Stimulated activated CD8-positive, alpha-beta memory T cell treated with anti-CD3 and anti-CD28 coated beads, Interleukin-15, amount 100 ng/mL, for 1 hour (primary cell): ENCODE measurements around the gene APP.

ENCODE experiments used
- DNase-seq: peaks from one replicate; pipeline ENCODE4 v3.0.0-alpha.2; 2020; ENCODE audit warnings: low read depth

The APP gene

DNA sequence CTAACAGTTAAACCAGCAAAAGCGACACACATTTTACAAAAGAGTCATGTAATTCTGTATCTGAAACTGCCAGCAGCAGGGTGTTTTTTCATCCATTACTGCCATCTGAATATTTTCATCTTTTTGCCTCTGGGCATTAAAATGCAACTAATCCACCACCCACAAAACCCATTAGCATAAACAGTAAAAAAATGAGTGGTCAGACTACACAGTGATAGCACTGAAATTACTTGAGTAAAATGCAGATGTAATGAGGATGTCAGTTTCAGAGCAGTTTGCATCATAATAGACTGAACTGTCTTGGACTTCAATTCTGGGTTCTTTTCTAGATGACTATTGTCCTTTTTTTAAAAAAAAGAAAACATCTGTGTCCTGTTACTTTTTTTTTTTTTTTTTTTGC, 303.5 kb downstream of the APP start:
- DNase-seq: no peak

GRCh38 chr21:25863747-25864146, 306.8 kb downstream of the APP start:
- no peak for DNase-seq

DNA sequence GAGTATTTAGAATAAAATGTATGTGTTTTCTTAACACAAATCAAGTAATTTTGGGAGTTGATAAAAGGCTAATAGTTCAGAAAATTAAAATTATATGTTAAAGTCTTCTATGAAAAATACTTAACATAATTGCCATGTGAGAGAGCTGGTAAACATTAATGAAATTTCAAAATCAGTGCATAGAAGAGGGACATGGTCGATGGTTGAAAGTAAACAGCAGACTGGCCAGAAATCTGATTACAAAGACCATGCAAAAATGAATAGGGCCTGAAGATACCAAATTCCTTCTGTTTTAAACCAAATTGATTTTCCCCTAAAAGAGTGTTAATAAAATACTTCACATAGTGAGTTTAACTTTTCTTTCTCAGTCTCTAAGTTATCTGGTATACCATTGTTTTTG, 307.5 kb downstream of the APP start:
- DNase-seq: no peak

- no peak for DNase-seq
These were observed 308.0 kb downstream of the APP start for GRCh38 chr21:25862596-25862995.

DNA sequence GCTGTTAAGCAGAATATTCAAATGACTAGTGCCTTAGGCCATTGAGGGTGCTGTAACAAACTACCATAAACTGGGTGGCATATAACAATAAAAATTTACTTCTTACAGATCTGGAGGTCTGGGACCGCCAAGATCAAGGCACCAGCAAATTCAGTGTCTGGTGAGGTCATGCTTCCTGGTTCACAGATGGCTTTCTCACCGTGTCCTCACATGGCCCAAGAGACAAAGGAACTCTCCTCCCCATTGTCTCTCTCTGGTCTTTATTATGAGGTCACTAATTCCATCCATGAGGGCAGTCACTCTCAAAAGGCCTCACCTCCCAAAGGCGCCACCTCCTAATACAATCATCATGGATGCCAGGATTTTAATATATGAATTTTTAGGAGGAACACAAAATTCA, 308.5 kb downstream of the APP start:
- DNase-seq: no peak

DNA sequence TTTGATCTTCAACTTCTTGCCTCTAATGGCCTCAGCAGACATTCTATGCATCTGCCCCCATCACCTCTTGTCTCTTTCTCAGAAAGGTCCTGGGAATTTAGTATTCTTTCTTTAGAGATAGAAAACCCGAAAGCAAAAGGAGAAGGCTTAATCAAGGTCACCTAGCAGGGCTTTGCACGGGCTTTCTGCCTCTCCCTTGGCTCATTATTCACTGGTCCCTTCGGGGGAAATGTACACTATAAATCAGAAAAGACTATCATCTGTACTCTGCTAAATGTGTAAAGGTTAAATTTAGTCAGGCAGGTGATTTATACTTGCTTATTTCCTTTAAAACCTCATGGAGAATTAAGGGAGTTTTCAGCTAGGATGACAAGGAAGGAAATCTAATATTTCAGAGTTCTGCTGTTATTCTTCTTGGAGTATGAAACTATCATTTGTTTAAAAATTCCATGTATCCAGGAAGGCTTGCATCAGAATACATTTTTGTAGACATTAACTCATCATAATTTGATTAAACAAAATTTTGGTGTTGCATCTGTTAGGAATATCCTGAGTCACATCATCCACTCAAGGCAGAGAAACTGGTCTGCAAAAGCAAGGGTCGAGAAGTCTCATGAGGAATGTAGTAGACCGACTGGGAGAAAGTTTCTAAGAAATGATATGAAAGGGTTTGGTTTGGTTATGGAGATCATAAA, 311.2 kb downstream of the APP start:
- DNase-seq: no peak

GRCh38 chr21:25858325-25858724, 312.2 kb downstream of the APP start:
- no peak for DNase-seq

- DNase-seq: no peak
These were observed 313.1 kb downstream of the APP start for GRCh38 chr21:25857308-25858074.

DNA sequence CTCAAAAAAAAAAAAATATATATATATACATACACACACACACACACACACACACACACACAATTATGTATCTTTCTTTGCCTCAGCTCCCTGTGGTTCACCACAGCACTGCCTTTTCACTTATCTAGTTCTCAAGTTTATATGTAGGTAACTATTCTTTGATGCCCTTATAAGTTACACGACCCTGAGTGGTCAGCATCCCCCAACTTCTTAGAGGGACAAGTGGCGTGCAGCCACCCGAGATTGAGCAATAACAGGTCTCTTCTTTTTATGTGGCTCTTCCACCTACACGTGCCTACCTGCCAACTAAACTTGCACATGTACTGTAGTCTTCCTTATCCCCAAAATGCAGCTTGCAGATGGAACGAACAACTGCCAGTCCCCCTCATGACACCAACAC, 315.0 kb downstream of the APP start:
- no peak for DNase-seq

DNA sequence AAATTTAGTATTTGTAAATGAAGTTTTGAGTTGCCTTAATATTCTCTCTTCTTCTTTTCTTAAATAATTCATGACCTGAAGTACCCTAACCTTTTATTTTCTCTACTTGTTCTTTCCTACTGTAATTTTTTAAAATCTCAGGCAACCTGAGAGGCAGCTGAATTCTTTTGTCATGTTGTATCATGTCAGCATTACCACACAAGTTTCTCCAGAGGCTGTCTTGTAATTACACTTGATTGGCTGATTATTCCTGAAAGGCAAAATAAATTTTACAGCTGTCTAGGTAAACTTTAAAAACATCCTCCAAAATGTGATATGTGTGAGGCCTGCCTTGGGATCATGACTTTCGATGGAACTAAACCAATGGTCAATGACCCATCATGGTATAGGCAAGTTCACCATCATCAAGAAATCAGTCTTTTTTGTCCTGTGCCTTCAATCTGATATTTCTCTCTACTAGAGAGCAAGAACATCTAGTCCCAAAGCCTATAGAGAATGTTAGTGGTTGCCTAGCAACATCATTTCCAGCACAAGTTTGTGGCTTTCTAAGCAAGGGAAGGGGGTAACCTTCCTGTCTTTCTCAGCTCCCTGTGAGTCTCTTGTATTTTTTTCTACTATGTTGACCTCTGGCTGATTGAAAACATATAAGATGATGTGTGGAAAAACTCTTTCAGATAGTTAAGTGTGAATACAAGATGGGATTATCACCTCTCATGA, 320.3 kb downstream of the APP start:
- no peak for DNase-seq

- no peak for DNase-seq
These were observed 322.3 kb downstream of the APP start for GRCh38 chr21:25848309-25848708.

DNA sequence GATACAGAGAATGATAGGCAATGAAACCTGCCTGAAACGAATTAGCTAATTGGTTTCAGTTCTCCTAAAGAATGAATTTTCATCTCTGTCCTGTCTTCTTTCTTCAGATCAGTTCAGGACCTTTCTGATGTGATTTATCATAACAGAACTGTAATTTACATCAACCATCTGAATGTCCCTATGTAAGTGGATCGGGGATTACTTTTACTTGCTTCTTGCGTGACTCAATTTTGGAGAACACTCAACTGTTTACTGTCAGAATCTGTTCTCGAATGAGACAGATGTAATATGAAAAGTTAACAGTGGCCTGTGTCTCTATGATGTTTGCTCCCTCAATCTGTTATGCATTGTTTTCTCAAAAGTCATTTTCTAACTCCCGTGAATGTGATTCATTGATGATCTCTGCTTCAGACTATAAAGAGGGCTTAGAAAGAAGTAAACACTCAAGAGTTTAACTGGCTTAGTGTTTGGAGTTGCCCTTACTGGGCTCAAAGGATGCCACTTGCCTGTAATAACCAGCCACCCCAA, 324.8 kb downstream of the APP start:
- no peak for DNase-seq

DNA sequence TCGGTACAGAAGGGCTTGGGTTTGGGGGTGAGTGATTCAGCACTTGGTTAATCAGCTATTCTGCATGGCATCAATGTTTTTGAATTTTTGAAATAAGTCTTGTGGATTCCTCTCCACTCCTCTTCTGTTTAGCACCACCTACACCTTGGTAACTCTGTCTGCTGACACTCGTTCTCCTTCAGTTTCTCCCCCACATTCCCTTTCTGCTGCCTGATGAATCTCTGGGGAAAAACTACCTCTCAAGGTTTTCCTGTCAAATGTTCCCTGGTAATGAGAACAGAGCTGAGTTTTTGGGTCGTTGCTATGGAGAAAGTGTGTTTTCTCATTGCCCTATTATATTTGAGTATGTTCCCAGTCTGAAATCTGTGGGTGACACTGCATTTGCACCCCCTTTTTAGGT, 327.6 kb downstream of the APP start:
- no peak for DNase-seq

DNA sequence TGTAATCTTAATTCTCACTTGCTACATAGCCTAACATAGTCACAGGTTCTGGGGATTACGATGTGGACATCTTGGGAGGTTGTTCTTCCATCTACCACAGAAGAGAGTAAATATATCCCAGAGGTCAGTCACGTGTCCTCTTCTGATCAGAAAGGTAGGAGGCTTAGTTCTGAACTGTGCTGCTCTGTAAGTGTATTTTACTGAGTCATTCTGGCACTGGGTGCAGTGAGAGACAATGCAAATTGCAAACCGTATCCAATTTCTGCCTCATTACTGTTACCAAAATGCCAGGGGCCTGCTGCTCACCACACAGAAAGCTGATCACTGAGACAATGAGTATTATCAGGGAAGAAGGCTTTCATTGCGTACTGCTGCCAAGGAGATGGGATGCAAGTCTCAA, 331.8 kb downstream of the APP start:
- DNase-seq: no peak

DNA sequence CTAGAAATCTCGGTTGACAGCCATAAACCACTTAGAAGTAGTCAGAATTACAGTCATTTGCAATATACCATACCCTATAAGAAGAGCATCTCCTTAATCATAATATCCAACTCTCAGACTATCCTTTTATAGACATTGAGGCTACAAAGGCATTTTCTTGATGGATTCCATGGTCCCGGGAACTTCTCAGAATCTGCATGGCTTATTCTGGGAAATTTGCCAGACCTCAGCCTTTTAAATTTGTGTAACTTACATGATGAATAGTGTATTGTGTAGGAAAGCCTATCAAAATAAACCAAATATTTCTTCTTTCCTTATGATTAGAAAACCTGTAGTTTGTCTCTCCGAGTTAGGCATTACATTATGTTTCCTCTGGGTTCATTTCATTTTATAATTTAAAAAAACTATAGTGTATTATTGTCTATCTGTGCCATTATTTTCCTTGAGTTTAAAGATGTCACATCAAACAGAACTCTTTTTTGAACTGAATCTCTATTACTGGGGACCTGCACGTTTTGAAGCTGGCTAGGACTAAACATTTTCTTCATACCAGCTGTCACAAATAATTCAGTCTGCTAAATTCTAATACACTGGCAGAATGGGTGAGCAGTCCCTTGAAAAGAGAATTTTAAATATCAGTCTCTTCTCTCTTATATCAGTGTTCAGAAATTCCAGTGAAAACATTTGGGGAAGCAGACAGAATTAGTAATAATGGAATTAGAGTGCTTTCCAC, 332.9 kb downstream of the APP start:
- DNase-seq: no peak

DNA sequence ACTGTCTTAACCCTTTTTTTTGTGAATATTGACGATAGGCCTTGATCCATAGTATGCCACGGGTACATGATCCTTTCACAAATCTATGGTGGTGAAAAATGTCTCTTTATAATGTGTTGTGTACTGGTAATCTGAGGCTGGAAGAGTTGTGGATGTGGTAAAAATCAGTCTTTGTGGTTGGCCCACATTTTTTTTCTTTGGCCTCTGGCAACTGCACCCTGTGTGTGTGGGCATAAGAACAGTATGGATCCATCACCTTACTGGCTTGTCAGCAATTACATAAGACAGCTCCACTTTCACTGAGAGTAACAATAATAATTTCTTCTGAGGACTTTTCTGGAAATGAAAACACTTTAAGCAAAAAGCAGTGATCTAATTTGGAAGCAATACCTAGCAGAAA, 334.2 kb downstream of the APP start:
- DNase-seq: no peak

DNA sequence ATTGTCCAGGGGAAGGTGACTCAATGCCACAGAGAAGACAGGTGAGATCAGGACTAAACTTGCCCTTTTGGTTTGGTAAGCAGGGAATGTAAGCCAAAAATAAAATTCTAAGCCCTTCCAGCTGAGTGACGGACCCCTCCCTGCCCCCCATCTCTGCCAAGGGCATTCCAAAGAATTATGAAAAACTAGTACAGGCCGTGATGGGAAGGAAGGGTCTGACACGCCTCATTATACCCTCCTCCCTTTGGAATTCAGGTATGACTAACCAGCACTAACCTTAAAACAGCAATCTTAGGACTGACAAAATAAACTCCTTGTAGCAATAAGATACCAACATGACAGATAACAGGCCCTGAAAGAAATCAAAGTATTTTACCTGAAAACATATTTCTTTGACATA, 336.2 kb downstream of the APP start:
- DNase-seq: no peak

GRCh38 chr21:25831300-25831960, 339.1 kb downstream of the APP start:
- DNase-seq: no peak
